T-helper 1 cell treated with Interleukin-12 subunit alpha and Interleukin-12 subunit beta and Interleukin-4 antibody, amounts not matched to agents 30 μg/mL and 1 μg/mL, for 36 hours (primary cell): Measurements from ENCODE around the gene CPB2.

Experiments
- H3K27ac Mint-ChIP-seq: one replicate; pipeline ENCODE4 v1.8.0; 2021; ENCODE audit warnings: mild to moderate bottlenecking, mixed read lengths
- H3K27me3 Mint-ChIP-seq: one replicate; pipeline ENCODE4 v1.8.0; 2021; ENCODE audit warnings: low read depth, mixed read lengths
- H3K36me3 Mint-ChIP-seq: one replicate; pipeline ENCODE4 v1.8.0; 2021; ENCODE audit warnings: low read depth, mixed read lengths
- H3K4me1 Mint-ChIP-seq: one replicate; pipeline ENCODE4 v1.8.0; 2021; ENCODE audit warnings: low read depth, mixed read lengths
- H3K4me3 Mint-ChIP-seq: one replicate; pipeline ENCODE4 v1.8.0; 2021; ENCODE audit warnings: mild to moderate bottlenecking, moderate library complexity, mixed read lengths
- H3K9me3 Mint-ChIP-seq: one replicate; pipeline ENCODE4 v1.8.0; 2021; ENCODE audit warnings: mixed read lengths

Gene CPB2

GRCh38 chr13:46104868-46105267 lies at the start of gene CPB2:
TSS of gene CPB2 (minus strand) at chr13:46105033. CDS start at chr13:46105009, 24 bp downstream.
- Mint-ChIP-seq H3K27ac (no peak within 1 kb of the TSS), H3K36me3 (no peaks in the 10 kb centered on the region), H3K4me1 (peaks cover 5% of the 10 kb centered on the region), H3K4me3 (no peak within 1 kb of the TSS), H3K27me3 (peaks cover 27% of the 10 kb centered on the region), H3K9me3 (no peaks in the 10 kb centered on the region)

DNA sequence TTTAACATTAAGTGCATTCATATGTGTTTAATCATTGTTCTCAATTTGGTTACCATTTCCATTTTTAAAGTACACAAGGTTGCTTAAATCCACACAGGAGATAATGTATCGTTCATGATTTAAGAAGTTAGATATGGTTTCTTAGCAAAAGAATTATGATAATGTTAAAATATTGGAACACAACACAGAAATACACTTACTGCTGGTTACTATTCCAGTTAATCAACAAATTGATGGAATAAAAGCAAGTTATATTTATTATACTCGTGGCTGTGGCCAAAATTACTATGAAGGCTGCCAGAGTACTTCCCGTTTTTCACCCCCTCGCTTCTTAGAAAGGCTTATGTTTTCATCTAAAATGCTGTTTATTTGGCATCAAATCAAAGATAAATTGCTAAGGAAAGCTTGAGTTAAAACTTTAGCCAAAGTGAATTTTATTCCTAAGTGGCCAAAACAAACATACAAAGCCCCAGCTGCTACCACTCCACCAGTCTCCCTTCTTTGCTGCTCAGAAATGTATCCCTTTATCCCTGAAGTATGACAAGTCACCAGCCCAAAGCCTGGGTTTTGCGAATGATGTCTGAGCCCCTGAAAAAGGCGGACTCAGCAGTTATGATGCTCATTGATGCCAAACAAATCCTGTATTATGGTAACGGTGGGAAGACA lies 49.4 kb upstream of the CPB2 start:
- no peaks in the 10 kb centered on the region for H3K9me3 Mint-ChIP-seq
- H3K27ac Mint-ChIP-seq: no peak overlapping the region
- peaks cover 32% of the 10 kb centered on the region for H3K4me1 Mint-ChIP-seq
- no peak overlapping the region for H3K4me3 Mint-ChIP-seq
- peaks cover 74% of the 10 kb centered on the region for H3K36me3 Mint-ChIP-seq
- H3K27me3 Mint-ChIP-seq: no peaks in the 10 kb centered on the region

- Mint-ChIP-seq H3K4me1 (peaks cover 27% of the 10 kb centered on the region), H3K4me3 (no peak overlapping the region), H3K27me3 (no peaks in the 10 kb centered on the region), H3K9me3 (no peaks in the 10 kb centered on the region), H3K36me3 (peaks cover 66% of the 10 kb centered on the region), H3K27ac (peak overlapping the region; percentile 52)
Observed at GRCh38 chr13:46152627-46153328, 47.9 kb upstream of the CPB2 start.

GRCh38 chr13:46150134-46150693 lies 45.4 kb upstream of the CPB2 start:
- no peaks in the 10 kb centered on the region for H3K9me3 Mint-ChIP-seq
- H3K4me1 Mint-ChIP-seq: peaks cover 25% of the 10 kb centered on the region
- no peak overlapping the region for H3K4me3 Mint-ChIP-seq
- H3K27ac Mint-ChIP-seq: peak overlapping the region; percentile 12
- no peaks in the 10 kb centered on the region for H3K27me3 Mint-ChIP-seq
- peaks cover 72% of the 10 kb centered on the region for H3K36me3 Mint-ChIP-seq

GRCh38 chr13:46149272-46150133 lies 44.7 kb upstream of the CPB2 start:
- Mint-ChIP-seq H3K4me1 (peaks cover 25% of the 10 kb centered on the region), H3K27me3 (no peaks in the 10 kb centered on the region), H3K9me3 (no peaks in the 10 kb centered on the region), H3K36me3 (peaks cover 72% of the 10 kb centered on the region), H3K27ac (peak overlapping the region; percentile 33), H3K4me3 (no peak overlapping the region)

- Mint-ChIP-seq H3K4me3 (no peak overlapping the region), H3K9me3 (no peaks in the 10 kb centered on the region), H3K4me1 (peaks cover 19% of the 10 kb centered on the region), H3K36me3 (peaks cover 65% of the 10 kb centered on the region), H3K27me3 (no peaks in the 10 kb centered on the region), H3K27ac (no peak overlapping the region)
Observed at GRCh38 chr13:46146898-46147297, 42.1 kb upstream of the CPB2 start.

GRCh38 chr13:46145950-46146349 lies 41.1 kb upstream of the CPB2 start:
- Mint-ChIP-seq H3K27ac (no peak overlapping the region), H3K9me3 (no peaks in the 10 kb centered on the region), H3K27me3 (no peaks in the 10 kb centered on the region), H3K4me3 (no peak overlapping the region), H3K4me1 (peaks cover 21% of the 10 kb centered on the region), H3K36me3 (peaks cover 64% of the 10 kb centered on the region)

DNA sequence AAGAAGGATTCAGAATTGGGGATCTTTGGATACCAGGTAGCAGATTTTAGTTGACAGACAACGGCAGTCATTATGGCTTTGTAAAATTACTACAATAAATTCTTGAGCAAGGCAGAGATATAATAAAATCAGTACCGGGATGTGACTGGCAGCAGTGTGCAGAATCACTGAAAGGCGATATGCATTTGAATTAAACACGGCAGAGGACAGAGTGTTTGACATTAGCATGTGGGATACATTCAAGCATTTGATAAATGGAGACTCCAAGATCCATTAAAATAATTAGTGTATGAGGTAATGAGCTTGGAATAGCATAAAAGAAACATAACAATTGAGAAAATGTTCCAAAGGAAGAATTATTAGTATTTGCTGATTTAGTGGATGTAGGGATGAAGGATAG lies 40.3 kb upstream of the CPB2 start:
- H3K27ac Mint-ChIP-seq: no peak overlapping the region
- H3K4me3 Mint-ChIP-seq: no peak overlapping the region
- H3K27me3 Mint-ChIP-seq: no peaks in the 10 kb centered on the region
- H3K4me1 Mint-ChIP-seq: peaks cover 21% of the 10 kb centered on the region
- no peaks in the 10 kb centered on the region for H3K9me3 Mint-ChIP-seq
- peaks cover 63% of the 10 kb centered on the region for H3K36me3 Mint-ChIP-seq

- Mint-ChIP-seq H3K4me3 (no peak overlapping the region), H3K36me3 (peaks cover 65% of the 10 kb centered on the region), H3K27me3 (no peaks in the 10 kb centered on the region), H3K9me3 (no peaks in the 10 kb centered on the region), H3K27ac (no peak overlapping the region), H3K4me1 (peaks cover 19% of the 10 kb centered on the region)
Observed at GRCh38 chr13:46143184-46143701, 38.4 kb upstream of the CPB2 start.

GRCh38 chr13:46142776-46143175 lies 37.9 kb upstream of the CPB2 start:
- Mint-ChIP-seq H3K27me3 (no peaks in the 10 kb centered on the region), H3K36me3 (peaks cover 66% of the 10 kb centered on the region), H3K27ac (no peak overlapping the region), H3K4me1 (peaks cover 22% of the 10 kb centered on the region), H3K9me3 (no peaks in the 10 kb centered on the region), H3K4me3 (no peak overlapping the region)

- Mint-ChIP-seq H3K9me3 (no peaks in the 10 kb centered on the region), H3K4me3 (no peak overlapping the region), H3K27me3 (no peaks in the 10 kb centered on the region), H3K4me1 (peaks cover 26% of the 10 kb centered on the region), H3K27ac (peak overlapping the region; percentile 44), H3K36me3 (peaks cover 69% of the 10 kb centered on the region)
Observed at GRCh38 chr13:46140044-46140443, 35.2 kb upstream of the CPB2 start.

DNA sequence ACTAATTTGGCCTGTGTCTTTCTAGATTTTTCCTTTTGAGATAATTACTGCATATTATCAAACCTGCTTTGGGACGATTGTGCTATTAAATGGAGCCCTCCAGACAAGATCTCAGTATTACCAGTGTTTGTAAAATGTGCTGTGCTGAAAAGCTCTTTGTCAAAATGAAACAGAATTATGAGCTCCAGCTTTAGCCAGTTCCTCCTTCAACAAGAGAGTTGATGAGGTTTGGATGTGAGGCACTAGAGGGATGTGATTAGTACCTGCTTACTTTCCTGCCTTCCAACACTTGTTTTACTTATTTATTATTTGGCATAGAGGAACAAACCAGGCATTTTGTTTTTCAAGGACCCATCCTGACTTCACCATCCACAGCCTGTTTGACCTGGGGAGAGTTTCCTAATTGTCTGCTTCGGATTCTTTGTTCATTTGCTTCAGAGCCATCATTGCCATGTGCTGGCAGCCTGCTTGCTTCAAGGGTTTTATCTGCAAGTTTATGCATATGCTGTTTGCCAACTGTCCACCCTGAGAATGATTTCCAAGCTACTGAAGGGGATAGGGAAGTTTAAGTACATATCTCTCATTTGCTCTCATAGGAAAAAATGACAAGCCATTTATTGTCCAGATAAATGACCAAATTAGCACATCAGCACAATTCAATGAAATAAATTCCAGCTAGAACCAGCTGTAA lies 32.9 kb upstream of the CPB2 start:
- peaks cover 23% of the 10 kb centered on the region for H3K4me1 Mint-ChIP-seq
- H3K36me3 Mint-ChIP-seq: peaks cover 67% of the 10 kb centered on the region
- H3K27me3 Mint-ChIP-seq: no peaks in the 10 kb centered on the region
- H3K9me3 Mint-ChIP-seq: no peaks in the 10 kb centered on the region
- H3K4me3 Mint-ChIP-seq: no peak overlapping the region
- H3K27ac Mint-ChIP-seq: peak overlapping the region; percentile 18

GRCh38 chr13:46136688-46137087 lies 31.9 kb upstream of the CPB2 start:
- no peaks in the 10 kb centered on the region for H3K27me3 Mint-ChIP-seq
- H3K36me3 Mint-ChIP-seq: peaks cover 72% of the 10 kb centered on the region

More at GRCh38 chr13:46136688-46137087, 31.9 kb upstream of the CPB2 start:
- Mint-ChIP-seq H3K4me3 (no peak overlapping the region), H3K9me3 (no peaks in the 10 kb centered on the region), H3K27ac (no peak overlapping the region), H3K4me1 (peaks cover 29% of the 10 kb centered on the region)
